Measurements from ENCODE around the gene RFX8. TPM values are rescaled to one million over a fixed set of nuclear protein-coding genes. Genes with fewer than 3 reads are reported as not detected.

The RFX8 gene
- total and polyA plus RNA-seq, 2 donors = 1.0 to 1.5 TPM

- 80% methylated on average over 5 of the region's 5 CpGs for WGBS
- H3K27ac ChIP-seq (ENCODE audit: low read depth in 1 of 2, low read length in 1 of 2) = no peak overlapping the region
- no peaks in the 10 kb centered on the region for H3K36me3 ChIP-seq (ENCODE audit: control insufficient read depth in 2 of 2, insufficient read depth in 2 of 2, low read length in 1 of 2)
- H3K4me1 ChIP-seq (ENCODE audit: control insufficient read depth in 2 of 2, insufficient read depth in 2 of 2, low read length in 2 of 2) = peaks cover 44 to 45% of the 10 kb centered on the region in 2 donors
- H3K27me3 ChIP-seq (ENCODE audit: control insufficient read depth in 2 of 2, insufficient read depth in 1 of 2, low read length in 1 of 2) = no peaks in the 10 kb centered on the region
- no peak overlapping the region for H3K4me3 ChIP-seq (ENCODE audit: low read length in 2 of 2)
- DNase-seq (ENCODE audit: low read depth in 6 of 9, low spot score in 9 of 9) = peak in 1 of 9 donors; percentile 46
- H3K9me3 ChIP-seq (ENCODE audit: control insufficient read depth in 2 of 2, insufficient read depth in 1 of 2, low read length in 1 of 2) = no peaks in the 10 kb centered on the region
Measured at GRCh38 chr2:101401906-101402305, 73.0 kb downstream of the RFX8 start.

GRCh38 chr2:101401326-101401665, 73.6 kb downstream of the RFX8 start:
- H3K4me3 ChIP-seq (ENCODE audit: low read length in 2 of 2) = no peak overlapping the region
- H3K36me3 ChIP-seq (ENCODE audit: control insufficient read depth in 2 of 2, insufficient read depth in 2 of 2, low read length in 1 of 2) = no peaks in the 10 kb centered on the region
- DNase-seq (ENCODE audit: low read depth in 6 of 9, low spot score in 9 of 9) = peak in 5 of 9 donors; percentile 14 to 42 (median 36)
- H3K4me1 ChIP-seq (ENCODE audit: control insufficient read depth in 2 of 2, insufficient read depth in 2 of 2, low read length in 2 of 2) = peaks cover 44 to 45% of the 10 kb centered on the region in 2 donors
- 16% methylated on average over 8 of the region's 8 CpGs for WGBS
- H3K27ac ChIP-seq (ENCODE audit: low read depth in 1 of 2, low read length in 1 of 2) = peak overlapping the region in 1 of 2 donors; percentile 73
- no peaks in the 10 kb centered on the region for H3K27me3 ChIP-seq (ENCODE audit: control insufficient read depth in 2 of 2, insufficient read depth in 1 of 2, low read length in 1 of 2)
- H3K9me3 ChIP-seq (ENCODE audit: control insufficient read depth in 2 of 2, insufficient read depth in 1 of 2, low read length in 1 of 2) = no peaks in the 10 kb centered on the region

- 18% methylated on average over 18 of the region's 18 CpGs for WGBS
- Histone ChIP-seq H3K27me3 (ENCODE audit: control insufficient read depth in 2 of 2, insufficient read depth in 1 of 2, low read length in 1 of 2) (no peaks in the 10 kb centered on the region), H3K36me3 (ENCODE audit: control insufficient read depth in 2 of 2, insufficient read depth in 2 of 2, low read length in 1 of 2) (no peaks in the 10 kb centered on the region), H3K4me3 (ENCODE audit: low read length in 2 of 2) (no peak overlapping the region), H3K9me3 (ENCODE audit: control insufficient read depth in 2 of 2, insufficient read depth in 1 of 2, low read length in 1 of 2) (no peaks in the 10 kb centered on the region), H3K27ac (ENCODE audit: low read depth in 1 of 2, low read length in 1 of 2) (peak overlapping the region; percentile 64 to 73), H3K4me1 (ENCODE audit: control insufficient read depth in 2 of 2, insufficient read depth in 2 of 2, low read length in 2 of 2) (peaks cover 44 to 45% of the 10 kb centered on the region in 2 donors)
- DNase-seq (ENCODE audit: low read depth in 6 of 9, low spot score in 9 of 9) = peak in 5 of 9 donors; percentile 21 to 72 (median 37)
Measured at GRCh38 chr2:101400506-101401325, 74.2 kb downstream of the RFX8 start.

GRCh38 chr2:101400048-101400447, 74.9 kb downstream of the RFX8 start:
- H3K4me3 ChIP-seq (ENCODE audit: low read length in 2 of 2) = no peak overlapping the region
- peaks cover 44 to 46% of the 10 kb centered on the region in 2 donors for H3K4me1 ChIP-seq (ENCODE audit: control insufficient read depth in 2 of 2, insufficient read depth in 2 of 2, low read length in 2 of 2)
- peak in 1 of 9 donors; percentile 33 for DNase-seq (ENCODE audit: low read depth in 6 of 9, low spot score in 9 of 9)
- H3K27me3 ChIP-seq (ENCODE audit: control insufficient read depth in 2 of 2, insufficient read depth in 1 of 2, low read length in 1 of 2) = no peaks in the 10 kb centered on the region
- no peaks in the 10 kb centered on the region for H3K9me3 ChIP-seq (ENCODE audit: control insufficient read depth in 2 of 2, insufficient read depth in 1 of 2, low read length in 1 of 2)
- H3K36me3 ChIP-seq (ENCODE audit: control insufficient read depth in 2 of 2, insufficient read depth in 2 of 2, low read length in 1 of 2) = no peaks in the 10 kb centered on the region
- H3K27ac ChIP-seq (ENCODE audit: low read depth in 1 of 2, low read length in 1 of 2) = peak overlapping the region in 1 of 2 donors; percentile 73
- 71% methylated on average over 8 of the region's 8 CpGs for WGBS

- no peaks in the 10 kb centered on the region for H3K36me3 ChIP-seq (ENCODE audit: control insufficient read depth in 2 of 2, insufficient read depth in 2 of 2, low read length in 1 of 2)
- no peak overlapping the region for H3K27ac ChIP-seq (ENCODE audit: low read depth in 1 of 2, low read length in 1 of 2)
- 88% methylated on average over 11 of the region's 11 CpGs for WGBS
- DNase-seq (ENCODE audit: low read depth in 6 of 9, low spot score in 9 of 9) = no peak
- H3K4me3 ChIP-seq (ENCODE audit: low read length in 2 of 2) = no peak overlapping the region
- H3K27me3 ChIP-seq (ENCODE audit: control insufficient read depth in 2 of 2, insufficient read depth in 1 of 2, low read length in 1 of 2) = no peaks in the 10 kb centered on the region
- peaks cover 40 to 50% of the 10 kb centered on the region in 2 donors for H3K4me1 ChIP-seq (ENCODE audit: control insufficient read depth in 2 of 2, insufficient read depth in 2 of 2, low read length in 2 of 2)
- H3K9me3 ChIP-seq (ENCODE audit: control insufficient read depth in 2 of 2, insufficient read depth in 1 of 2, low read length in 1 of 2) = no peaks in the 10 kb centered on the region
Measured at GRCh38 chr2:101399021-101399799, 75.7 kb downstream of the RFX8 start.

- H3K27me3 ChIP-seq (ENCODE audit: control insufficient read depth in 2 of 2, insufficient read depth in 1 of 2, low read length in 1 of 2) = no peaks in the 10 kb centered on the region
- no peak overlapping the region for H3K4me3 ChIP-seq (ENCODE audit: low read length in 2 of 2)
- no peak overlapping the region for H3K27ac ChIP-seq (ENCODE audit: low read depth in 1 of 2, low read length in 1 of 2)
- peaks cover 36 to 47% of the 10 kb centered on the region in 2 donors for H3K4me1 ChIP-seq (ENCODE audit: control insufficient read depth in 2 of 2, insufficient read depth in 2 of 2, low read length in 2 of 2)
- 97% methylated on average over 10 of the region's 10 CpGs for WGBS
- no peak for DNase-seq (ENCODE audit: low read depth in 6 of 9, low spot score in 9 of 9)
- H3K9me3 ChIP-seq (ENCODE audit: control insufficient read depth in 2 of 2, insufficient read depth in 1 of 2, low read length in 1 of 2) = no peaks in the 10 kb centered on the region
- no peaks in the 10 kb centered on the region for H3K36me3 ChIP-seq (ENCODE audit: control insufficient read depth in 2 of 2, insufficient read depth in 2 of 2, low read length in 1 of 2)
Measured at GRCh38 chr2:101398116-101398821, 76.6 kb downstream of the RFX8 start.

GRCh38 chr2:101396316-101396717, 78.6 kb downstream of the RFX8 start:
- Histone ChIP-seq H3K36me3 (ENCODE audit: control insufficient read depth in 2 of 2, insufficient read depth in 2 of 2, low read length in 1 of 2) (no peaks in the 10 kb centered on the region), H3K9me3 (ENCODE audit: control insufficient read depth in 2 of 2, insufficient read depth in 1 of 2, low read length in 1 of 2) (no peaks in the 10 kb centered on the region), H3K4me1 (ENCODE audit: control insufficient read depth in 2 of 2, insufficient read depth in 2 of 2, low read length in 2 of 2) (peaks cover 17 to 27% of the 10 kb centered on the region in 2 donors), H3K27ac (ENCODE audit: low read depth in 1 of 2, low read length in 1 of 2) (no peak overlapping the region), H3K4me3 (ENCODE audit: low read length in 2 of 2) (no peak overlapping the region), H3K27me3 (ENCODE audit: control insufficient read depth in 2 of 2, insufficient read depth in 1 of 2, low read length in 1 of 2) (no peaks in the 10 kb centered on the region)
- WGBS = 97% methylated on average over 2 of the region's 2 CpGs
- DNase-seq (ENCODE audit: low read depth in 6 of 9, low spot score in 9 of 9) = no peak

GRCh38 chr2:101395545-101396315, 79.2 kb downstream of the RFX8 start:
- H3K4me1 ChIP-seq (ENCODE audit: control insufficient read depth in 2 of 2, insufficient read depth in 2 of 2, low read length in 2 of 2) = peaks cover 11 to 22% of the 10 kb centered on the region in 2 donors
- no peak overlapping the region for H3K27ac ChIP-seq (ENCODE audit: low read depth in 1 of 2, low read length in 1 of 2)
- no peak for DNase-seq (ENCODE audit: low read depth in 6 of 9, low spot score in 9 of 9)
- no peaks in the 10 kb centered on the region for H3K36me3 ChIP-seq (ENCODE audit: control insufficient read depth in 2 of 2, insufficient read depth in 2 of 2, low read length in 1 of 2)
- no peak overlapping the region for H3K4me3 ChIP-seq (ENCODE audit: low read length in 2 of 2)
- no peaks in the 10 kb centered on the region for H3K9me3 ChIP-seq (ENCODE audit: control insufficient read depth in 2 of 2, insufficient read depth in 1 of 2, low read length in 1 of 2)
- WGBS = 95% methylated on average over 6 of the region's 6 CpGs
- no peaks in the 10 kb centered on the region for H3K27me3 ChIP-seq (ENCODE audit: control insufficient read depth in 2 of 2, insufficient read depth in 1 of 2, low read length in 1 of 2)

Measured in thymus (tissue), 11 donors.